ENCODE data around the gene TOLLIP. TPM values are rescaled to one million over a fixed set of nuclear protein-coding genes. Genes with fewer than 3 reads are reported as not detected.
A peak's percentile ranks its signal among the peaks of the same experiment; 100 is the strongest.

The TOLLIP gene
- total and polyA plus RNA-seq, 9 of the 15 experiments (the other 6 are each of a cell fraction or from before 2014, with no cell fraction given), result 0.23 to 22.8 (median 7.1) TPM

DNA sequence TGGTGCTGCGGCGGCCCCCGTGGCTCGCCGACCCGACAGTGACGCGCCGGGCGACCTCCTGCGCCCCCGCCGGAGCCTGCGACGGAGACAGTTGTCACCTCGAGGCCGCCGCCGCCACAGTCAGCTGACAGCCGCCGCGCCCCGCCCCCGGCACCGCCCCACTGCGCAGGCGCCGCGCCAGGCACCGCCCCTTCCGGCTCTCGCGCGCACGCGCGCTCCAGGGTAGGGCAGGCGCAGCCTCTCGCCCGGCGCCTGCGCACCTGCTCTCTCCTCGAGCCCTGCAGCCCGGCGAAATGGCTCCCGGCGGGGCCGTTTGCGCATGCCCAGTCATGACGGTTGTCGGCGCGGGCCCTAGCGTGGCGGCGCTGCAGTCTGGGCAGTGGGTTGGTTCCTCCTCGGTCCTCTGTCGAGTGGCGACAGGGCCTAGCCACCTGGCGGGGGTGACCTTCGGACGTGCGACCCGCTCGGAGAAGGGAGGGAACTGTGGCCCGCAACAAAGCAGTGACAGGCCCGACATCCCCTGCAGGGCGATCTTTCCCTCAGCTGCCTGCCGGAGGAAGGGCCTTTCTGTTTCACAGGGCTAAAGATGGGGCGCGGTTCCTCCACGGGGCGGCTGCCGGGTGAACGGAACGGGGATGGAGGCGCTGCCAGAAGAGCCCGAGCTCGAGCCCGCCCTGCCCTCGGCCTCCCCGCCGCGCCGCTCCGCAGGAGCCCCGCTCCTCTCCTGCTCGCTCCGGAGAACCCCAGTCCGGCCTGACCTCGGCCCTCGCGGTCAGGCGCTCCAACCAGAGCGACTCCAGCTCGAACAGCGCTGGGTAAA is at the start of gene TOLLIP (continued):
- TF ChIP-seq ZNF165 (CRISPR knock-in tag; IDR thresholded peaks at IDR 0.05; ENCODE audit: borderline replicate concordance), result no peak
- no peak for TF ChIP-seq HMG20B (CRISPR knock-in tag; IDR thresholded peaks at IDR 0.05)
- no peak for TF ChIP-seq PPARD (CRISPR knock-in tag; IDR thresholded peaks at IDR 0.05)
- TF ChIP-seq, protein P1, sequence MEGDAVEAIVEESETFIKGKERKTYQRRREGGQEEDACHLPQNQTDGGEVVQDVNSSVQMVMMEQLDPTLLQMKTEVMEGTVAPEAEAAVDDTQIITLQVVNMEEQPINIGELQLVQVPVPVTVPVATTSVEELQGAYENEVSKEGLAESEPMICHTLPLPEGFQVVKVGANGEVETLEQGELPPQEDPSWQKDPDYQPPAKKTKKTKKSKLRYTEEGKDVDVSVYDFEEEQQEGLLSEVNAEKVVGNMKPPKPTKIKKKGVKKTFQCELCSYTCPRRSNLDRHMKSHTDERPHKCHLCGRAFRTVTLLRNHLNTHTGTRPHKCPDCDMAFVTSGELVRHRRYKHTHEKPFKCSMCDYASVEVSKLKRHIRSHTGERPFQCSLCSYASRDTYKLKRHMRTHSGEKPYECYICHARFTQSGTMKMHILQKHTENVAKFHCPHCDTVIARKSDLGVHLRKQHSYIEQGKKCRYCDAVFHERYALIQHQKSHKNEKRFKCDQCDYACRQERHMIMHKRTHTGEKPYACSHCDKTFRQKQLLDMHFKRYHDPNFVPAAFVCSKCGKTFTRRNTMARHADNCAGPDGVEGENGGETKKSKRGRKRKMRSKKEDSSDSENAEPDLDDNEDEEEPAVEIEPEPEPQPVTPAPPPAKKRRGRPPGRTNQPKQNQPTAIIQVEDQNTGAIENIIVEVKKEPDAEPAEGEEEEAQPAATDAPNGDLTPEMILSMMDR (IDR thresholded peaks at IDR 0.05 in 2 of 3, conservative IDR thresholded peaks at IDR 0.05 in 1 of 3; ENCODE audit: insufficient read depth in 2 of 3, low read depth in 1 of 3, low read length in 3 of 3), result peak; percentile 22 to 29 (median 26); a peak in 2 of 6 replicates
- peak; percentile 94 for TF ChIP-seq POLR2G (IDR thresholded peaks at IDR 0.05; ENCODE audit: low read depth, low read length)
- no peak for TF ChIP-seq CHCHD3 (CRISPR knock-in tag; IDR thresholded peaks at IDR 0.05)
- TF ChIP-seq NR3C1 (CRISPR knock-in tag; IDR thresholded peaks at IDR 0.05), result no peak
- TF ChIP-seq NR4A1 (CRISPR knock-in tag; IDR thresholded peaks at IDR 0.05), result no peak
- no peak for TF ChIP-seq NR4A1 (tag; IDR thresholded peaks at IDR 0.05)
- no peak for TF ChIP-seq PYGO2 (tag; IDR thresholded peaks at IDR 0.05)
- TF ChIP-seq, protein P2, sequence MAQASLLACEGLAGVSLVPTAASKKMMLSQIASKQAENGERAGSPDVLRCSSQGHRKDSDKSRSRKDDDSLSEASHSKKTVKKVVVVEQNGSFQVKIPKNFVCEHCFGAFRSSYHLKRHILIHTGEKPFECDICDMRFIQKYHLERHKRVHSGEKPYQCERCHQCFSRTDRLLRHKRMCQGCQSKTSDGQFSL (CRISPR knock-in tag; IDR thresholded peaks at IDR 0.05), result no peak
- TF ChIP-seq, protein P2 (tag; IDR thresholded peaks at IDR 0.05), result peak in 1 of 2 experiments; percentile 37; a peak in 1 of 4 replicates
- TF ChIP-seq, protein P3, sequence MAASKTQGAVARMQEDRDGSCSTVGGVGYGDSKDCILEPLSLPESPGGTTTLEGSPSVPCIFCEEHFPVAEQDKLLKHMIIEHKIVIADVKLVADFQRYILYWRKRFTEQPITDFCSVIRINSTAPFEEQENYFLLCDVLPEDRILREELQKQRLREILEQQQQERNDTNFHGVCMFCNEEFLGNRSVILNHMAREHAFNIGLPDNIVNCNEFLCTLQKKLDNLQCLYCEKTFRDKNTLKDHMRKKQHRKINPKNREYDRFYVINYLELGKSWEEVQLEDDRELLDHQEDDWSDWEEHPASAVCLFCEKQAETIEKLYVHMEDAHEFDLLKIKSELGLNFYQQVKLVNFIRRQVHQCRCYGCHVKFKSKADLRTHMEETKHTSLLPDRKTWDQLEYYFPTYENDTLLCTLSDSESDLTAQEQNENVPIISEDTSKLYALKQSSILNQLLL (CRISPR knock-in tag; IDR thresholded peaks at IDR 0.05; ENCODE audit: borderline replicate concordance), result no peak
- TF ChIP-seq ZNF507 (tag; conservative IDR thresholded peaks at IDR 0.05), result no peak
- TF ChIP-seq, protein P4, sequence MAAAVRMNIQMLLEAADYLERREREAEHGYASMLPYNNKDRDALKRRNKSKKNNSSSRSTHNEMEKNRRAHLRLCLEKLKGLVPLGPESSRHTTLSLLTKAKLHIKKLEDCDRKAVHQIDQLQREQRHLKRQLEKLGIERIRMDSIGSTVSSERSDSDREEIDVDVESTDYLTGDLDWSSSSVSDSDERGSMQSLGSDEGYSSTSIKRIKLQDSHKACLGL (CRISPR knock-in tag; IDR thresholded peaks at IDR 0.05; ENCODE audit: borderline replicate concordance, poor library complexity, severe bottlenecking), result no peak
- TF ChIP-seq NELFE (IDR thresholded peaks at IDR 0.05; ENCODE audit: insufficient read depth, insufficient read length), result no peak
- no peak for TF ChIP-seq MTA3 (IDR thresholded peaks at IDR 0.05; ENCODE audit: borderline replicate concordance)
- TF ChIP-seq EWSR1 (IDR thresholded peaks at IDR 0.05; ENCODE audit: borderline replicate concordance, low read depth, partially characterized antibody), result no peak
- TF ChIP-seq, protein P5, sequence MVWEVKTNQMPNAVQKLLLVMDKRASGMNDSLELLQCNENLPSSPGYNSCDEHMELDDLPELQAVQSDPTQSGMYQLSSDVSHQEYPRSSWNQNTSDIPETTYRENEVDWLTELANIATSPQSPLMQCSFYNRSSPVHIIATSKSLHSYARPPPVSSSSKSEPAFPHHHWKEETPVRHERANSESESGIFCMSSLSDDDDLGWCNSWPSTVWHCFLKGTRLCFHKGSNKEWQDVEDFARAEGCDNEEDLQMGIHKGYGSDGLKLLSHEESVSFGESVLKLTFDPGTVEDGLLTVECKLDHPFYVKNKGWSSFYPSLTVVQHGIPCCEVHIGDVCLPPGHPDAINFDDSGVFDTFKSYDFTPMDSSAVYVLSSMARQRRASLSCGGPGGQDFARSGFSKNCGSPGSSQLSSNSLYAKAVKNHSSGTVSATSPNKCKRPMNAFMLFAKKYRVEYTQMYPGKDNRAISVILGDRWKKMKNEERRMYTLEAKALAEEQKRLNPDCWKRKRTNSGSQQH (CRISPR knock-in tag; IDR thresholded peaks at IDR 0.05), result peak; percentile 71; the same call in 1 of the 2 replicates
- TF ChIP-seq BCOR (IDR thresholded peaks at IDR 0.05), result no peak
- no peak for TF ChIP-seq TBL1XR1 (IDR thresholded peaks at IDR 0.05; ENCODE audit: low read length in 2 of 2)
- TF ChIP-seq C11orf30 (IDR thresholded peaks at IDR 0.05; ENCODE audit: low read depth), result no peak

Measured in K562 (cell line).